Esophagus squamous epithelium (tissue), 4 donors: Measurements from ENCODE around the gene FGF4.

Source experiments
- POLR2A ChIP-seq, 4 donors: fragments of 450-650 bp; IDR thresholded peaks; one replicate each; pipeline ENCODE4 v1.6.1; 2017; ENCODE audit warnings: antibody characterized with exemption in 4 of 4, mild to moderate bottlenecking in 4 of 4, moderate library complexity in 3 of 4
- TF ChIP-seq, protein P1 (sequence below), 6 experiments: fragments of 450-650 bp in 4 of 6; fragments of 200-600 bp in 2 of 6; sonication (generic) in 2 of 6; IDR thresholded peaks; one replicate each; pipeline ENCODE4 v1.5.1; 2016 to 2019; ENCODE audit warnings: antibody characterized with exemption in 6 of 6, mild to moderate bottlenecking in 4 of 6, moderate library complexity in 4 of 6

DNA sequence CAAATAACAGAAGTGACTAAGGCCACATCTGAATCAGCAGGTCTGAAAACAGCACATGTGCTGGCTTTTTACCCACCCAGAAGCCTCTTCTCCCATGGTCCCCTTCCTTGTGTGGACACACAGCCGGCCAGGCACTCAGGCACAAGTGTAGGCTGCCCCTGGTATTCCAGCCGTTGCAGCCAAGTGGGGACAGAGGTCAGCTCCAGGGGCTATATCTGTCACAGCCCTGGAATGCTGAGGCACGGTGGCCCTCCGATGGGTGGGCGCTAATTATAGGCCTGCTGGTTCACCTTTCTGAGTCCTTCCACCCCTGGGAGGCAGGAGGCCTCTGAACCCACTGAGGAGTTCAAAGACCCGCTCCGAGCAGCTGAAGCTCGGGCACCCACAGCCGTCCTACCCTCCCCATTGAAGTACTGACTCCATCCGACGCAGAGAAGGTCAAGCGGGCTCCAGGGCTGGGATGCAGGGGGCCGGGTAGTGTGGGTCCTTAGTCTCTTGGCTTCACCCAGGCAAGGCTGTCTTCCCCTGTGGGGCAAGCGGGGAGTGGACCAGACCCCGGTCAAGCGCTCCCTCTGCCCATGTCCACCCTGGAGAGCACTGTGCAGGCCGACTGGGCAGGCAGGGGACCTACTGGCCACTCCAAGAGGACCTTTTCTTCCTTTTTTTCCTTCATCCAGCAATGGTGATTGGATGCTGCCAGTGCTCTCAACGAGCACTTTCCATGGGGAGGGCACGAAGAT is 29.8 kb upstream of the FGF4 start:
- TF ChIP-seq, protein P1, sequence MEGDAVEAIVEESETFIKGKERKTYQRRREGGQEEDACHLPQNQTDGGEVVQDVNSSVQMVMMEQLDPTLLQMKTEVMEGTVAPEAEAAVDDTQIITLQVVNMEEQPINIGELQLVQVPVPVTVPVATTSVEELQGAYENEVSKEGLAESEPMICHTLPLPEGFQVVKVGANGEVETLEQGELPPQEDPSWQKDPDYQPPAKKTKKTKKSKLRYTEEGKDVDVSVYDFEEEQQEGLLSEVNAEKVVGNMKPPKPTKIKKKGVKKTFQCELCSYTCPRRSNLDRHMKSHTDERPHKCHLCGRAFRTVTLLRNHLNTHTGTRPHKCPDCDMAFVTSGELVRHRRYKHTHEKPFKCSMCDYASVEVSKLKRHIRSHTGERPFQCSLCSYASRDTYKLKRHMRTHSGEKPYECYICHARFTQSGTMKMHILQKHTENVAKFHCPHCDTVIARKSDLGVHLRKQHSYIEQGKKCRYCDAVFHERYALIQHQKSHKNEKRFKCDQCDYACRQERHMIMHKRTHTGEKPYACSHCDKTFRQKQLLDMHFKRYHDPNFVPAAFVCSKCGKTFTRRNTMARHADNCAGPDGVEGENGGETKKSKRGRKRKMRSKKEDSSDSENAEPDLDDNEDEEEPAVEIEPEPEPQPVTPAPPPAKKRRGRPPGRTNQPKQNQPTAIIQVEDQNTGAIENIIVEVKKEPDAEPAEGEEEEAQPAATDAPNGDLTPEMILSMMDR (IDR thresholded peaks at IDR 0.05) = no peak
- TF ChIP-seq POLR2A (IDR thresholded peaks at IDR 0.05) = no peak
